Esophagus squamous epithelium (tissue), 5 donors: ENCODE results near the gene PSMD11. TPM values are rescaled to one million over a fixed set of nuclear protein-coding genes. Genes with fewer than 3 reads are reported as not detected.

Source experiments
- DNase-seq: peaks from one replicate; lab custom pipeline; 2025; lab: John Stamatoyannopoulos, UW
- H3K27ac ChIP-seq, 4 donors: fragments of 200-600 bp; sonication (generic); one replicate each; pipeline ENCODE4 v1.5.1; 2016 to 2019; ENCODE audit warnings: mild to moderate bottlenecking in 1 of 4
- H3K27me3 ChIP-seq, 4 donors: fragments of 200-600 bp; sonication (generic); 1 replicate in 3 of 4; 2 replicates in 1 of 4; pipeline versions ENCODE4 v1.5.1 to v1.6.0; 2017 to 2021; ENCODE audit warnings: antibody characterized with exemption in 1 of 4
- H3K36me3 ChIP-seq, 3 donors: fragments of 200-600 bp; sonication (generic); one replicate each; pipeline ENCODE4 v1.5.1; 2016 to 2019
- H3K4me1 ChIP-seq, 3 donors: fragments of 200-600 bp; sonication (generic); one replicate each; pipeline ENCODE4 v1.5.1; 2017 to 2019
- H3K4me3 ChIP-seq, 4 donors: fragments of 200-600 bp; sonication (generic); 1 replicate in 3 of 4; 2 replicates in 1 of 4; pipeline ENCODE4 v1.5.1; 2016 to 2019; ENCODE audit warnings: mild to moderate bottlenecking in 2 of 4, moderate library complexity in 1 of 4
- H3K9me3 ChIP-seq, 3 donors: fragments of 200-600 bp; sonication (generic); one replicate each; pipeline ENCODE4 v1.5.1; 2016 to 2019
- CTCF ChIP-seq, 6 experiments: fragments of 450-650 bp in 4 of 6; fragments of 200-600 bp in 2 of 6; sonication (generic) in 2 of 6; IDR thresholded peaks; one replicate each; pipeline ENCODE4 v1.5.1; 2016 to 2019; ENCODE audit warnings: antibody characterized with exemption in 6 of 6, mild to moderate bottlenecking in 4 of 6, moderate library complexity in 4 of 6
- POLR2A ChIP-seq, 4 donors: fragments of 450-650 bp; IDR thresholded peaks; one replicate each; pipeline ENCODE4 v1.6.1; 2017; ENCODE audit warnings: antibody characterized with exemption in 4 of 4, mild to moderate bottlenecking in 4 of 4, moderate library complexity in 3 of 4
- WGBS, 2 donors: methylation state at CpG; one replicate each; pipeline ENCODE4 v1.1.5; 2018; 5-methylcytosine and 5-hydroxymethylcytosine counted together
- intact Hi-C: fragments of 100-400 bp; cut with DNase I; formaldehyde crosslinking; loops from one replicate; pipeline ENCODE4 v1.15.0; 2022
- total RNA-seq, 4 donors: library from RNA; depleted of rRNA; stranded (reverse); fragments of >200 nt; gene quantifications; one replicate each; pipeline ENCODE4 v1.1.0, GENCODE V29; 2016
- donor health status: DM: yes; HTN: yes; CAD: no.

PSMD11 gene
- total RNA-seq, 4 donors from 2014 or later: 53.5 to 148 (median 70.3) TPM

GRCh38 chr17:32484628-32485027 lies 40.3 kb downstream of the PSMD11 start:
- no peaks in the 10 kb centered on the region for H3K27me3 ChIP-seq
- H3K36me3 ChIP-seq: peaks cover 11 to 53% (median 15%) of the 10 kb centered on the region in 3 donors
- TF ChIP-seq CTCF (IDR thresholded peaks at IDR 0.05) (no peak), POLR2A (IDR thresholded peaks at IDR 0.05) (no peak)
- no peaks in the 10 kb centered on the region for H3K9me3 ChIP-seq
- H3K27ac ChIP-seq: peak overlapping the region in 2 of 4 donors; percentile 54 to 66
- no peak overlapping the region for H3K4me3 ChIP-seq
- intact Hi-C loops: loop anchor here (10.0 kb wide), 2 partner anchors 130 to 270 kb away; no protein-coding TSS in a partner anchor
- 85 to 88% methylated on average over 7 to 8 of the region's 11 CpGs for WGBS, 2 donors
- DNase-seq: no peak
- H3K4me1 ChIP-seq: peaks cover 18 to 60% (median 18%) of the 10 kb centered on the region in 3 donors

GRCh38 chr17:32485261-32486110 lies 41.2 kb downstream of the PSMD11 start:
- TF ChIP-seq POLR2A (IDR thresholded peaks at IDR 0.05) (no peak), CTCF (IDR thresholded peaks at IDR 0.05) (no peak)
- Histone ChIP-seq H3K4me1 (peaks cover 18 to 69% (median 18%) of the 10 kb centered on the region in 3 donors), H3K9me3 (no peaks in the 10 kb centered on the region), H3K27me3 (no peaks in the 10 kb centered on the region), H3K4me3 (peak overlapping the region; percentile 55 to 85 (median 66)), H3K36me3 (peaks cover 7 to 53% (median 8%) of the 10 kb centered on the region in 3 donors), H3K27ac (peak overlapping the region; percentile 82 to 92 (median 86))
- DNase-seq: no peak
- 64 to 68% methylated on average over 9 to 10 of the region's 12 CpGs for WGBS, 2 donors
- intact Hi-C loops: loop anchor here (10.0 kb wide), 2 partner anchors 129 to 269 kb away; no protein-coding TSS in a partner anchor

GRCh38 chr17:32486111-32486700 lies 41.9 kb downstream of the PSMD11 start:
- no peaks in the 10 kb centered on the region for H3K27me3 ChIP-seq
- H3K36me3 ChIP-seq: peaks cover under 1 to 53% (median 2%) of the 10 kb centered on the region in 3 donors
- H3K4me1 ChIP-seq: peaks cover 18 to 74% (median 18%) of the 10 kb centered on the region in 3 donors
- H3K27ac ChIP-seq: peak overlapping the region; percentile 82 to 92 (median 86)
- DNase-seq: no peak
- no peaks in the 10 kb centered on the region for H3K9me3 ChIP-seq
- intact Hi-C loops: loop anchor here (10.0 kb wide), 2 partner anchors 129 to 269 kb away; no protein-coding TSS in a partner anchor
- TF ChIP-seq POLR2A (IDR thresholded peaks at IDR 0.05) (peak in 1 of 4 donors; percentile 35), CTCF (IDR thresholded peaks at IDR 0.05) (no peak)
- WGBS, 2 donors: 45 to 71% methylated on average over 3 to 13 of the region's 72 CpGs
- H3K4me3 ChIP-seq: peak overlapping the region; percentile 55 to 85 (median 66)

- 10% methylated on average over 6 of the region's 135 CpGs; no CpG with 5 or more reads in 1 of the 2 donors for WGBS, 2 donors
- Histone ChIP-seq H3K4me1 (peaks cover 18 to 81% (median 18%) of the 10 kb centered on the region in 3 donors), H3K27me3 (no peaks in the 10 kb centered on the region), H3K9me3 (no peaks in the 10 kb centered on the region), H3K4me3 (peak within 1 kb of the TSS; percentile 55 to 85 (median 66)), H3K36me3 (peaks cover 0 to 53% (median 0%) of the 10 kb centered on the region in 3 donors), H3K27ac (peak within 1 kb of the TSS; percentile 82 to 92 (median 86))
- no peak for DNase-seq
- intact Hi-C loops: loop anchor here (10.0 kb wide), 2 partner anchors 128 to 268 kb away; no protein-coding TSS in a partner anchor
- TF ChIP-seq CTCF (IDR thresholded peaks at IDR 0.05) (no peak), POLR2A (IDR thresholded peaks at IDR 0.05) (no peak)
These were observed 42.6 kb downstream of the PSMD11 start, which contains the start of gene CDK5R1 for GRCh38 chr17:32486701-32487472. TSS of gene CDK5R1 (plus strand) at chr17:32486993. CDS start at chr17:32487621, 628 bp downstream.
